Thoracic aorta (tissue), 2 donors: ENCODE results near the gene MSL1. TPM values are rescaled to one million over a fixed set of nuclear protein-coding genes. Genes with fewer than 3 reads are reported as not detected.

Experiments used
- ATAC-seq: fragments of 150-250 bp; one replicate; pipeline ENCODE4 v1.8.0; 2017; ENCODE audit warnings: low read depth; ENCODE audit not compliant: insufficient number of reproducible peaks, low FRiP score
- DNase-seq: peaks from one replicate; pipeline ENCODE4 v3.0.0-alpha.2; 2020; ENCODE audit warnings: low spot score
- H3K27ac ChIP-seq, 2 donors: fragments of 200-600 bp; sonication (generic); 1 replicate in 1 of 2; 2 replicates in 1 of 2; pipeline ENCODE4 v1.5.1; 2016; ENCODE audit warnings: mild to moderate bottlenecking in 2 of 2, moderate library complexity in 2 of 2
- H3K27me3 ChIP-seq: fragments of 200-600 bp; sonication (generic); replicated peaks from 2 replicates; pipeline ENCODE4 v1.6.0; 2016; ENCODE audit warnings: mild to moderate bottlenecking; ENCODE audit not compliant: insufficient read depth
- H3K36me3 ChIP-seq: fragments of 200-600 bp; sonication (generic); one replicate; pipeline ENCODE4 v1.5.1; 2016
- H3K4me1 ChIP-seq, 2 donors: fragments of 200-600 bp; sonication (generic); 1 replicate in 1 of 2; 2 replicates in 1 of 2; pipeline versions ENCODE4 v1.5.1 to v1.6.0; 2016; ENCODE audit warnings: low read depth in 2 of 2, mild to moderate bottlenecking in 1 of 2; ENCODE audit not compliant: control insufficient read depth in 1 of 2
- H3K4me3 ChIP-seq: fragments of 200-600 bp; sonication (generic); 2 replicates; pipeline ENCODE4 v1.5.1; 2016; ENCODE audit warnings: mild to moderate bottlenecking
- H3K9me3 ChIP-seq: fragments of 200-600 bp; sonication (generic); 2 replicates; pipeline ENCODE4 v1.5.1; 2016
- total RNA-seq, 2 donors: library from RNA; depleted of rRNA; stranded (reverse); fragments of >200 nt; gene quantifications; one replicate each; pipeline versions ENCODE4 v1.1.0 to v1.2.3, GENCODE V29; 2016
- TF ChIP-seq, protein P1 (sequence below): fragments of 200-600 bp; sonication (generic); IDR thresholded peaks from one replicate; pipeline ENCODE4 v1.5.1; 2019; ENCODE audit warnings: antibody characterized with exemption

Gene MSL1
- total RNA-seq, 2 donors from 2014 or later, result 69.3 to 107 TPM

- Histone ChIP-seq H3K27ac (no peak overlapping the region), H3K4me1 (peaks cover 10 to 19% of the 10 kb centered on the region in 2 donors), H3K36me3 (peaks cover 20% of the 10 kb centered on the region), H3K4me3 (no peak overlapping the region), H3K9me3 (no peaks in the 10 kb centered on the region), H3K27me3 (no peaks in the 10 kb centered on the region)
- ATAC-seq (no peak), DNase-seq (no peak)
- TF ChIP-seq, protein P1, sequence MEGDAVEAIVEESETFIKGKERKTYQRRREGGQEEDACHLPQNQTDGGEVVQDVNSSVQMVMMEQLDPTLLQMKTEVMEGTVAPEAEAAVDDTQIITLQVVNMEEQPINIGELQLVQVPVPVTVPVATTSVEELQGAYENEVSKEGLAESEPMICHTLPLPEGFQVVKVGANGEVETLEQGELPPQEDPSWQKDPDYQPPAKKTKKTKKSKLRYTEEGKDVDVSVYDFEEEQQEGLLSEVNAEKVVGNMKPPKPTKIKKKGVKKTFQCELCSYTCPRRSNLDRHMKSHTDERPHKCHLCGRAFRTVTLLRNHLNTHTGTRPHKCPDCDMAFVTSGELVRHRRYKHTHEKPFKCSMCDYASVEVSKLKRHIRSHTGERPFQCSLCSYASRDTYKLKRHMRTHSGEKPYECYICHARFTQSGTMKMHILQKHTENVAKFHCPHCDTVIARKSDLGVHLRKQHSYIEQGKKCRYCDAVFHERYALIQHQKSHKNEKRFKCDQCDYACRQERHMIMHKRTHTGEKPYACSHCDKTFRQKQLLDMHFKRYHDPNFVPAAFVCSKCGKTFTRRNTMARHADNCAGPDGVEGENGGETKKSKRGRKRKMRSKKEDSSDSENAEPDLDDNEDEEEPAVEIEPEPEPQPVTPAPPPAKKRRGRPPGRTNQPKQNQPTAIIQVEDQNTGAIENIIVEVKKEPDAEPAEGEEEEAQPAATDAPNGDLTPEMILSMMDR, result no peak
Observed at GRCh38 chr17:40153603-40154236, 31.9 kb downstream of the MSL1 start.

- Histone ChIP-seq H3K27ac (no peak overlapping the region), H3K27me3 (no peaks in the 10 kb centered on the region), H3K4me1 (peaks cover 10 to 19% of the 10 kb centered on the region in 2 donors), H3K36me3 (peaks cover 27% of the 10 kb centered on the region), H3K9me3 (no peaks in the 10 kb centered on the region), H3K4me3 (no peak overlapping the region)
- TF ChIP-seq, protein P1, result no peak
- no peak for DNase-seq
- ATAC-seq, result no peak
Observed at GRCh38 chr17:40157973-40158372, 36.2 kb downstream of the MSL1 start.

DNA sequence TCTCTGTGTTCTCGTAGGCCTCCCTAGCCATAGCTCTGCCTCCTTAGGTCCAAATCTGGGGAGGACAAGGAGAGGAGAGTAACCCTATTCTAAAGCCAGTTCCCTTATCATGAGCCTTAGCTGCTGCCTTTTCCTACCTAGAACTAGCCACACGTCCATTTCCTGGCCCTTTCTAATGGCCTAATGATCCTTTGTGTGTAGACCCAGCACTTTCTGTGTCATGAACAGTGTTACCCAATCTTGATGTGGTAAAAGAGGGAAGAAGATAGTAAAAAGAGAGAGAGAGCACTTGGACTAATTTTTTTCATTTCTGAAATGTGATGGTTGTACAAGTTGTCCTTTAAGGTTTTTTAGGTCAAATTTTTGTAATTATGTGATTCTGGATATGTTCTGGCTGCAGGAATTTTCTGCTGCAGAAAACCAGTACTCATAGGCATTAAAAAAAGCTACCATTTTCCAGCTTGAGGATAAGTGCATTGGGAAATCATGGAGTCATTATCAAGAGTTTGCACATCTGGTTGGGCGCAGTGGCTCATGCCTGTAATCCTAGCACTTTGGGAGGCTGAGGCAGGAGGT lies 36.8 kb downstream of the MSL1 start:
- Histone ChIP-seq H3K36me3 (peaks cover 32% of the 10 kb centered on the region), H3K4me1 (peaks cover 10 to 19% of the 10 kb centered on the region in 2 donors), H3K27ac (no peak overlapping the region), H3K4me3 (no peak overlapping the region), H3K27me3 (no peaks in the 10 kb centered on the region), H3K9me3 (no peaks in the 10 kb centered on the region)
- DNase-seq (no peak), ATAC-seq (no peak)
- TF ChIP-seq, protein P1, result no peak

- Histone ChIP-seq H3K27ac (no peak overlapping the region), H3K27me3 (no peaks in the 10 kb centered on the region), H3K4me1 (peaks cover 10 to 19% of the 10 kb centered on the region in 2 donors), H3K36me3 (peaks cover 42% of the 10 kb centered on the region), H3K4me3 (no peak overlapping the region), H3K9me3 (no peaks in the 10 kb centered on the region)
- no peak for DNase-seq
- ATAC-seq, result no peak
- TF ChIP-seq, protein P1, result no peak
Observed at GRCh38 chr17:40159456-40159855, 37.7 kb downstream of the MSL1 start.

- H3K4me1 ChIP-seq, result no peaks in the 10 kb centered on the region
- H3K9me3 ChIP-seq, result no peaks in the 10 kb centered on the region
- ATAC-seq (no peak), DNase-seq (no peak)
- peak overlapping the region; percentile 18 to 44 for H3K27ac ChIP-seq
- H3K4me3 ChIP-seq, result no peak overlapping the region
- TF ChIP-seq, protein P1, result no peak
- H3K27me3 ChIP-seq, result no peaks in the 10 kb centered on the region
- peaks cover 75% of the 10 kb centered on the region for H3K36me3 ChIP-seq
Observed at GRCh38 chr17:40167685-40168261, 46.0 kb downstream of the MSL1 start.
